ENCODE data around the gene IMMP2L.

DNA sequence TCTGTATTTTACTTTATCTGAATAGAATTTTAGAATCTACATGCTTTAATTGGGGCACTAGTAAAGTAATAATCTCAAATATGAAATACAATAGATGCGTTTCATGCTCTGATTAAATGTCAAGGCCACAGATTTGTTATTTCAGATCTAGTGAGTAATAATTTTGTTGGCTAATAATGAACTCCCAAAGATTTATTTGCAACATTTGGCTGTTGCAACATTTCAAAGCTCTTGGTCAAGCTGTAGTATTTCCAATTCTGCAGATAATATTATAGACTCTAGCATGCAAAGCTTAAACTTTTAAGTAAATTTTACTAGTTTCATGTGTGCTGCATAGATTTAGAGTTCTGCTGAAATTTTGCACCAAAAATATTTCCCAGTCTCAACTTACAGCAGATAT is 454.7 kb downstream of the IMMP2L start:
- TF ChIP-seq, protein P1, sequence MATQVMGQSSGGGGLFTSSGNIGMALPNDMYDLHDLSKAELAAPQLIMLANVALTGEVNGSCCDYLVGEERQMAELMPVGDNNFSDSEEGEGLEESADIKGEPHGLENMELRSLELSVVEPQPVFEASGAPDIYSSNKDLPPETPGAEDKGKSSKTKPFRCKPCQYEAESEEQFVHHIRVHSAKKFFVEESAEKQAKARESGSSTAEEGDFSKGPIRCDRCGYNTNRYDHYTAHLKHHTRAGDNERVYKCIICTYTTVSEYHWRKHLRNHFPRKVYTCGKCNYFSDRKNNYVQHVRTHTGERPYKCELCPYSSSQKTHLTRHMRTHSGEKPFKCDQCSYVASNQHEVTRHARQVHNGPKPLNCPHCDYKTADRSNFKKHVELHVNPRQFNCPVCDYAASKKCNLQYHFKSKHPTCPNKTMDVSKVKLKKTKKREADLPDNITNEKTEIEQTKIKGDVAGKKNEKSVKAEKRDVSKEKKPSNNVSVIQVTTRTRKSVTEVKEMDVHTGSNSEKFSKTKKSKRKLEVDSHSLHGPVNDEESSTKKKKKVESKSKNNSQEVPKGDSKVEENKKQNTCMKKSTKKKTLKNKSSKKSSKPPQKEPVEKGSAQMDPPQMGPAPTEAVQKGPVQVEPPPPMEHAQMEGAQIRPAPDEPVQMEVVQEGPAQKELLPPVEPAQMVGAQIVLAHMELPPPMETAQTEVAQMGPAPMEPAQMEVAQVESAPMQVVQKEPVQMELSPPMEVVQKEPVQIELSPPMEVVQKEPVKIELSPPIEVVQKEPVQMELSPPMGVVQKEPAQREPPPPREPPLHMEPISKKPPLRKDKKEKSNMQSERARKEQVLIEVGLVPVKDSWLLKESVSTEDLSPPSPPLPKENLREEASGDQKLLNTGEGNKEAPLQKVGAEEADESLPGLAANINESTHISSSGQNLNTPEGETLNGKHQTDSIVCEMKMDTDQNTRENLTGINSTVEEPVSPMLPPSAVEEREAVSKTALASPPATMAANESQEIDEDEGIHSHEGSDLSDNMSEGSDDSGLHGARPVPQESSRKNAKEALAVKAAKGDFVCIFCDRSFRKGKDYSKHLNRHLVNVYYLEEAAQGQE (IDR thresholded peaks at IDR 0.05; ENCODE audit: insufficient read depth in 1 of 2, low read depth in 2 of 2, low read length in 2 of 2) = no peak
- TF ChIP-seq POLR2AphosphoS5 (IDR thresholded peaks at IDR 0.05; ENCODE audit: low read depth, low read length) = no peak
- no peak for TF ChIP-seq TAF1 (IDR thresholded peaks at IDR 0.05; ENCODE audit: borderline replicate concordance, insufficient read depth, low read length)
- TF ChIP-seq SIN3A (IDR thresholded peaks at IDR 0.05; ENCODE audit: borderline replicate concordance, insufficient read depth, low read length) = no peak
